ENCODE results near the gene LYSMD1. TPM values are rescaled to one million over a fixed set of nuclear protein-coding genes. Genes with fewer than 3 reads are reported as not detected.

LYSMD1 gene
- polyA plus RNA-seq, 1 of the 3 experiments (the other 2 are of a cell fraction) = 4.5 TPM

DNA sequence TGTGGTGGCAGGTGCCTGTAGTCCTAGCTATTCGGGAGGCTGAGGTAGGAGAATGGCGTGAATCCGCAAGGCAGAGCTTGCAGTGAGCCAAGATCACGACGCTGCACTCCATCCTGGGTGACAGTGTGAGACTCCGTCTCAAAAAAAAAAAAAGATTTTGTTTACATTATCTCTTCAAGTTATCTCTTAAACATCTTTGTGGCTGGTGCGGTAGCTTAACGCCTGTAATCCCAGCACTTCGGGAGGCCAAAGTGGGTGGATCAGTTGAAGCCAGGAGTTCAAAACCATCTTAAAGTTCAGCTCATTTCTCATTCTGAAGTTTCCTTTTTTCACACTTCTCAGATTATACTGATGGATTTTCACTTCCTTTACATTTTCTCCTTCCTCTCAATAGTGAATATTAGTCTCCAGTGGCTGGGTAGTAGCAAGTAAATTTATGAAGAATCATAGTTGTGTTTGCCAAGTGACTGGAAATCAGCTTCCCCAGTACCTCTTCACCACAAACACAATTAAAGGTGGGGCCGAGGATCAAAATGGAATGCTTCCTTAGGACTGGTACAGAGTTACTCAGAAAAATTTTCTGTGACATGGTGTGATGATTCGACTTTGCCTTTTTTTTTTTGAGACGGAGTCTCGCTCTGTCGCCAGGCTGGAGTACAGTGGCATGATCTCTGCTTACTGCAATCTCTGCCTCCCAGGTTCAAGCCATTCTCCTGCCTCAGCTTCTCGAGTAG, 46.4 kb upstream of the LYSMD1 start:
- Histone ChIP-seq H3K4me1 (ENCODE audit: control insufficient read depth in 1 of 2, insufficient read depth in 2 of 2, low read depth in 1 of 2, low read length in 1 of 2) (no peaks in the 10 kb centered on the region), H3F3A (replicated peaks; ENCODE audit: insufficient read depth) (peaks cover 18% of the 10 kb centered on the region), H3K9me2 (no peaks in the 10 kb centered on the region), H3K4me3 (ENCODE audit: low read depth in 2 of 2, low read length in 1 of 2) (no peak overlapping the region), H3K36me3 (replicated peaks in 1 of 2; ENCODE audit: control insufficient read depth in 1 of 2, insufficient read depth in 2 of 2, low read length in 1 of 2) (peaks cover 2 to 50% of the 10 kb centered on the region in 2 experiments), H3K9ac (no peak overlapping the region), H2AFZ (ENCODE audit: low read depth) (no peak overlapping the region), H4K20me1 (ENCODE audit: insufficient read depth) (peaks cover 78% of the 10 kb centered on the region), H3K27ac (ENCODE audit: low read depth in 2 of 2, low read length in 1 of 2) (no peak overlapping the region), H3K79me2 (ENCODE audit: insufficient read depth) (peaks cover 100% of the 10 kb centered on the region), H3K4me2 (no peak overlapping the region), H3K9me3 (no peaks in the 10 kb centered on the region), H3K27me3 (ENCODE audit: insufficient read depth) (no peaks in the 10 kb centered on the region)
- WGBS (ENCODE audit: low lambda C conversion rate) = 89% methylated on average over 15 of the region's 15 CpGs
- no peak for DNase-seq
- ChIA-PET CTCF (interaction anchor here (1.0 kb wide), 2 partner anchors 36 to 40 kb away, joined by 3 to 4 read pairs; partner anchors contain the start of gene TMOD4), POLR2A (interaction anchor here (0.6 kb wide), 1 partner anchor 648 kb away, joined by 4 read pairs; no protein-coding TSS in a partner anchor)
- TF ChIP-seq GATA2 (CRISPR knock-in tag; IDR thresholded peaks at IDR 0.05) = no peak
- no peak for TF ChIP-seq TAF1 (IDR thresholded peaks at IDR 0.05; ENCODE audit: borderline replicate concordance, low read depth, low read length)
- no peak for TF ChIP-seq FOXJ3 (CRISPR knock-in tag; IDR thresholded peaks at IDR 0.05)
- TF ChIP-seq USF2 (IDR thresholded peaks at IDR 0.05; ENCODE audit: borderline replicate concordance, low read depth, low read length) = no peak
- no peak for TF ChIP-seq REST (IDR thresholded peaks at IDR 0.05; ENCODE audit: low read depth, low read length)
- TF ChIP-seq, protein P1, sequence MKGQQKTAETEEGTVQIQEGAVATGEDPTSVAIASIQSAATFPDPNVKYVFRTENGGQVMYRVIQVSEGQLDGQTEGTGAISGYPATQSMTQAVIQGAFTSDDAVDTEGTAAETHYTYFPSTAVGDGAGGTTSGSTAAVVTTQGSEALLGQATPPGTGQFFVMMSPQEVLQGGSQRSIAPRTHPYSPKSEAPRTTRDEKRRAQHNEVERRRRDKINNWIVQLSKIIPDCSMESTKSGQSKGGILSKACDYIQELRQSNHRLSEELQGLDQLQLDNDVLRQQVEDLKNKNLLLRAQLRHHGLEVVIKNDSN (IDR thresholded peaks at IDR 0.05; ENCODE audit: borderline replicate concordance, low read depth) = no peak
- no peak for TF ChIP-seq FOXM1 (IDR thresholded peaks at IDR 0.05; ENCODE audit: low read depth)
- TF ChIP-seq FOSL2 (IDR thresholded peaks at IDR 0.05; ENCODE audit: borderline replicate concordance, low read depth) = no peak
- no peak for TF ChIP-seq RXRA (IDR thresholded peaks at IDR 0.05; ENCODE audit: borderline replicate concordance, low read depth)
- TF ChIP-seq POLR2AphosphoS5 (IDR thresholded peaks at IDR 0.05; ENCODE audit: low read depth, low read length) = no peak
- no peak for TF ChIP-seq NFIC (IDR thresholded peaks at IDR 0.05; ENCODE audit: borderline replicate concordance)
- TF ChIP-seq ELF1 (IDR thresholded peaks at IDR 0.05) = no peak
- no peak for TF ChIP-seq PBX3 (IDR thresholded peaks at IDR 0.05)
- no peak for TF ChIP-seq GABPA (IDR thresholded peaks at IDR 0.05; ENCODE audit: low read depth)
- TF ChIP-seq YY1 (IDR thresholded peaks at IDR 0.05; ENCODE audit: low read depth) = no peak
- TF ChIP-seq MEF2A (IDR thresholded peaks at IDR 0.05; ENCODE audit: borderline replicate concordance, low read depth) = no peak
